HUES48 (cell line): ENCODE measurements around the gene COL9A2.

Experiments
- H3K27ac ChIP-seq: one replicate; pipeline ENCODE4 v1.7.0; 2013; ENCODE audit warnings: low read depth, low read length, inconsistent platforms
- H3K27me3 ChIP-seq: 2 replicates; pipeline ENCODE4 v1.6.1; 2013; ENCODE audit warnings: mild to moderate bottlenecking, low read length; ENCODE audit not compliant: control insufficient read depth, insufficient read depth
- H3K36me3 ChIP-seq: 2 replicates; pipeline ENCODE4 v1.6.1; 2013; ENCODE audit warnings: low read length; ENCODE audit not compliant: control insufficient read depth, insufficient read depth
- H3K4me1 ChIP-seq: 2 replicates; pipeline ENCODE4 v1.6.1; 2013; ENCODE audit warnings: mild to moderate bottlenecking, low read length; ENCODE audit not compliant: control insufficient read depth, insufficient read depth
- H3K4me3 ChIP-seq: 2 replicates; pipeline ENCODE4 v1.5.1; 2013; ENCODE audit warnings: mild to moderate bottlenecking, low read depth, low read length
- H3K9ac ChIP-seq: 2 replicates; pipeline ENCODE4 v1.6.1; 2013; ENCODE audit warnings: mild to moderate bottlenecking, low read depth, low read length, moderate library complexity
- H3K9me3 ChIP-seq: 2 replicates; pipeline ENCODE4 v1.6.1; 2013; ENCODE audit warnings: low read length; ENCODE audit not compliant: control insufficient read depth, insufficient read depth

The COL9A2 gene

GRCh38 chr1:40257313-40257687 is 59.8 kb downstream of the COL9A2 start:
- Histone ChIP-seq H3K27ac (peak overlapping the region; percentile 99), H3K27me3 (no peaks in the 10 kb centered on the region), H3K4me1 (peaks cover 8% of the 10 kb centered on the region; the same call in 1 of the 2 replicates), H3K4me3 (peak overlapping the region; percentile 97), H3K9me3 (no peaks in the 10 kb centered on the region), H3K36me3 (peaks cover 30% of the 10 kb centered on the region), H3K9ac (peak overlapping the region; percentile 94)

- peak overlapping the region; percentile 94 for H3K9ac ChIP-seq
Observed at GRCh38 chr1:40256401-40257084, 60.5 kb downstream of the COL9A2 start.

GRCh38 chr1:40255231-40255630 is 61.9 kb downstream of the COL9A2 start:
- Histone ChIP-seq H3K27me3 (no peaks in the 10 kb centered on the region), H3K36me3 (peaks cover 10% of the 10 kb centered on the region), H3K27ac (no peak overlapping the region), H3K9me3 (no peaks in the 10 kb centered on the region), H3K4me1 (peaks cover 8% of the 10 kb centered on the region; the same call in 1 of the 2 replicates), H3K9ac (no peak overlapping the region), H3K4me3 (no peak overlapping the region)

More at GRCh38 chr1:40256401-40257084, 60.5 kb downstream of the COL9A2 start:
- H3K9me3 ChIP-seq: no peaks in the 10 kb centered on the region
- peaks cover 8% of the 10 kb centered on the region; the same call in 1 of the 2 replicates for H3K4me1 ChIP-seq
- peak overlapping the region; percentile 97 for H3K4me3 ChIP-seq
- peaks cover 23% of the 10 kb centered on the region for H3K36me3 ChIP-seq
- H3K27me3 ChIP-seq: no peaks in the 10 kb centered on the region
- peak overlapping the region; percentile 99 for H3K27ac ChIP-seq

- Histone ChIP-seq H3K36me3 (no peaks in the 10 kb centered on the region), H3K9me3 (no peaks in the 10 kb centered on the region), H3K4me3 (no peak overlapping the region), H3K27me3 (no peaks in the 10 kb centered on the region), H3K9ac (no peak overlapping the region), H3K4me1 (peaks cover 8% of the 10 kb centered on the region; the same call in 1 of the 2 replicates), H3K27ac (no peak overlapping the region)
Observed at GRCh38 chr1:40252601-40253000, 64.5 kb downstream of the COL9A2 start.

GRCh38 chr1:40251456-40251855 is 65.6 kb downstream of the COL9A2 start:
- H3K27me3 ChIP-seq: no peaks in the 10 kb centered on the region
- H3K4me3 ChIP-seq: no peak overlapping the region
- no peaks in the 10 kb centered on the region for H3K9me3 ChIP-seq
- no peaks in the 10 kb centered on the region for H3K36me3 ChIP-seq
- H3K4me1 ChIP-seq: peaks cover 3% of the 10 kb centered on the region; the same call in 1 of the 2 replicates
- no peak overlapping the region for H3K27ac ChIP-seq
- H3K9ac ChIP-seq: no peak overlapping the region
